ENCODE results near the gene ABHD12.

The ABHD12 gene

GRCh38 chr20:25301357-25301920 lies 89.2 kb downstream of the ABHD12 start:
- no peak overlapping the region for H3K9ac ChIP-seq (ENCODE audit: low read depth, low read length)
- H3K36me3 ChIP-seq (ENCODE audit: insufficient read depth, low read length), result peaks cover 81% of the 10 kb centered on the region
- DNase-seq (no peak), ATAC-seq (ENCODE audit: insufficient read depth, low read depth) (no peak)
- H3K27me3 ChIP-seq (ENCODE audit: insufficient read depth, low read length, poor library complexity), result no peaks in the 10 kb centered on the region
- no peak overlapping the region for H3K4me3 ChIP-seq (ENCODE audit: low read depth in 1 of 2, low read length in 2 of 2)
- H4K20me1 ChIP-seq (ENCODE audit: insufficient read depth, low read length), result peaks cover 18% of the 10 kb centered on the region
- no peaks in the 10 kb centered on the region for H3K4me1 ChIP-seq (ENCODE audit: insufficient read depth, low read length)
- H3K27ac ChIP-seq (ENCODE audit: low read length), result no peak overlapping the region
- H3K4me2 ChIP-seq (ENCODE audit: insufficient read depth, low read length), result no peak overlapping the region
- no peaks in the 10 kb centered on the region for H3K9me3 ChIP-seq (ENCODE audit: insufficient read depth, low read length, severe bottlenecking)
- H3K79me2 ChIP-seq (ENCODE audit: insufficient read depth, low read length), result no peaks in the 10 kb centered on the region
- no peak overlapping the region for H2AFZ ChIP-seq (ENCODE audit: low read depth, low read length)
- TF ChIP-seq EZH2 (IDR thresholded peaks at IDR 0.05; ENCODE audit: borderline replicate concordance, low read depth, low read length, severe bottlenecking), result no peak
- TF ChIP-seq CTCF (IDR thresholded peaks at IDR 0.05; ENCODE audit: borderline replicate concordance, extremely low read depth, low read length, poor library complexity, severe bottlenecking), result no peak

- Histone ChIP-seq H3K4me2 (ENCODE audit: insufficient read depth, low read length) (no peak overlapping the region), H2AFZ (ENCODE audit: low read depth, low read length) (no peak overlapping the region), H3K4me3 (ENCODE audit: low read depth in 1 of 2, low read length in 2 of 2) (no peak overlapping the region), H3K9ac (ENCODE audit: low read depth, low read length) (no peak overlapping the region), H3K36me3 (ENCODE audit: insufficient read depth, low read length) (peaks cover 83% of the 10 kb centered on the region), H3K27ac (ENCODE audit: low read length) (no peak overlapping the region), H3K4me1 (ENCODE audit: insufficient read depth, low read length) (no peaks in the 10 kb centered on the region), H3K9me3 (ENCODE audit: insufficient read depth, low read length, severe bottlenecking) (no peaks in the 10 kb centered on the region), H3K27me3 (ENCODE audit: insufficient read depth, low read length, poor library complexity) (no peaks in the 10 kb centered on the region), H3K79me2 (ENCODE audit: insufficient read depth, low read length) (no peaks in the 10 kb centered on the region), H4K20me1 (ENCODE audit: insufficient read depth, low read length) (peaks cover 18% of the 10 kb centered on the region)
- ATAC-seq (ENCODE audit: insufficient read depth, low read depth), result no peak
- no peak for DNase-seq
- no peak for TF ChIP-seq EZH2 (IDR thresholded peaks at IDR 0.05; ENCODE audit: borderline replicate concordance, low read depth, low read length, severe bottlenecking)
- TF ChIP-seq CTCF (IDR thresholded peaks at IDR 0.05; ENCODE audit: borderline replicate concordance, extremely low read depth, low read length, poor library complexity, severe bottlenecking), result no peak
Observed at GRCh38 chr20:25300496-25301170, 90.0 kb downstream of the ABHD12 start.

GRCh38 chr20:25299806-25300205 lies 90.8 kb downstream of the ABHD12 start:
- H2AFZ ChIP-seq (ENCODE audit: low read depth, low read length), result no peak overlapping the region
- no peaks in the 10 kb centered on the region for H3K9me3 ChIP-seq (ENCODE audit: insufficient read depth, low read length, severe bottlenecking)
- H3K27ac ChIP-seq (ENCODE audit: low read length), result peak overlapping the region; percentile 19; the same call in 1 of the 2 replicates
- peaks cover 18% of the 10 kb centered on the region for H4K20me1 ChIP-seq (ENCODE audit: insufficient read depth, low read length)
- DNase-seq (no peak), ATAC-seq (ENCODE audit: insufficient read depth, low read depth) (no peak)
- no peak overlapping the region for H3K4me2 ChIP-seq (ENCODE audit: insufficient read depth, low read length)
- H3K36me3 ChIP-seq (ENCODE audit: insufficient read depth, low read length), result peaks cover 91% of the 10 kb centered on the region
- TF ChIP-seq CTCF (IDR thresholded peaks at IDR 0.05; ENCODE audit: borderline replicate concordance, extremely low read depth, low read length, poor library complexity, severe bottlenecking), result no peak
- no peak for TF ChIP-seq EZH2 (IDR thresholded peaks at IDR 0.05; ENCODE audit: borderline replicate concordance, low read depth, low read length, severe bottlenecking)
- no peak overlapping the region for H3K9ac ChIP-seq (ENCODE audit: low read depth, low read length)
- H3K4me3 ChIP-seq (ENCODE audit: low read depth in 1 of 2, low read length in 2 of 2), result no peak overlapping the region
- H3K79me2 ChIP-seq (ENCODE audit: insufficient read depth, low read length), result no peaks in the 10 kb centered on the region
- H3K4me1 ChIP-seq (ENCODE audit: insufficient read depth, low read length), result no peaks in the 10 kb centered on the region
- no peaks in the 10 kb centered on the region for H3K27me3 ChIP-seq (ENCODE audit: insufficient read depth, low read length, poor library complexity)

Measured in DND-41 (cell line).